ENCODE data around the gene NFE2L1. TPM values are rescaled to one million over a fixed set of nuclear protein-coding genes. Genes with fewer than 3 reads are reported as not detected.
"Not testable (repeated sequence)": the region's sequence is repeated elsewhere in the genome, so short reads cannot be mapped to it uniquely, and the experiment has no call there.

The NFE2L1 gene
- polyA plus RNA-seq, 1 experiment: 281 TPM

DNA sequence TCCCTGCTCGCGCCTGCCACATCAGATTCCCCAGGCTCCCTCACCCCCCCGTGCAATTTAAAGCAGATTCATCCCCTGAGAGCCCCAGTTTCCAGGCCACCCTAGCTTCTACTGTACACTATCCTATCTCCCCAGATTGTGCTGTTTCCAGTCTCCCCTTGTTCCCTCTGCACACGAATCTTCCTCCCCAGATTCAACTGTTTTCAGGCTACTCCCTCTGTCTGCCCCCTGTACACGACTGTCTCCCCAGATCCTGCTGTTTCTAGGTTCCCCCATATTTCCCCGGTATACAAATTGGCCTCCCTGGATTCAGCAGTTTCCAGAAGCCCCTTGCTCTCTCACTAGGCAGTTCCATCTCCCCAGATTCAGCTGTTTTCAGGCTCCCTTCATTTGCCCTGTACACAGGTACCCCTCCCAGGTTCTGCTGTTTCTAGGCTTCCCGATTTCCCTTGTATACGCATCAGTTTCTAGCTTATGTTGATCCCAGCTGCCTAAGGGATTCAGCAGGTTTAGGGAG lies 33.5 kb upstream of the NFE2L1 start:
- DNase-seq (ENCODE audit: low read depth): no peak
- CTCF ChIA-PET: interaction anchor here (0.8 to 14.2 kb wide), 7 partner anchors 11 to 173 kb away, joined by 3 to 575 read pairs (median 4); partner anchors contain the start of genes CDK5RAP3, PNPO, PRR15L and SCRN2
- Histone ChIP-seq H3K36me3 (ENCODE audit: control insufficient read depth, insufficient read depth, low read length) (no peaks in the 10 kb centered on the region), H3K4me3 (ENCODE audit: low read depth, low read length) (no peak overlapping the region), H3K27me3 (ENCODE audit: control insufficient read depth, insufficient read depth, low read length) (no peaks in the 10 kb centered on the region; the same call in 1 of the 2 replicates)
- TF ChIP-seq, protein P1, sequence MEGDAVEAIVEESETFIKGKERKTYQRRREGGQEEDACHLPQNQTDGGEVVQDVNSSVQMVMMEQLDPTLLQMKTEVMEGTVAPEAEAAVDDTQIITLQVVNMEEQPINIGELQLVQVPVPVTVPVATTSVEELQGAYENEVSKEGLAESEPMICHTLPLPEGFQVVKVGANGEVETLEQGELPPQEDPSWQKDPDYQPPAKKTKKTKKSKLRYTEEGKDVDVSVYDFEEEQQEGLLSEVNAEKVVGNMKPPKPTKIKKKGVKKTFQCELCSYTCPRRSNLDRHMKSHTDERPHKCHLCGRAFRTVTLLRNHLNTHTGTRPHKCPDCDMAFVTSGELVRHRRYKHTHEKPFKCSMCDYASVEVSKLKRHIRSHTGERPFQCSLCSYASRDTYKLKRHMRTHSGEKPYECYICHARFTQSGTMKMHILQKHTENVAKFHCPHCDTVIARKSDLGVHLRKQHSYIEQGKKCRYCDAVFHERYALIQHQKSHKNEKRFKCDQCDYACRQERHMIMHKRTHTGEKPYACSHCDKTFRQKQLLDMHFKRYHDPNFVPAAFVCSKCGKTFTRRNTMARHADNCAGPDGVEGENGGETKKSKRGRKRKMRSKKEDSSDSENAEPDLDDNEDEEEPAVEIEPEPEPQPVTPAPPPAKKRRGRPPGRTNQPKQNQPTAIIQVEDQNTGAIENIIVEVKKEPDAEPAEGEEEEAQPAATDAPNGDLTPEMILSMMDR (IDR thresholded peaks at IDR 0.05; ENCODE audit: insufficient read depth, low read depth, low read length): no peak
- POLR2A ChIA-PET: no interaction called here

DNA sequence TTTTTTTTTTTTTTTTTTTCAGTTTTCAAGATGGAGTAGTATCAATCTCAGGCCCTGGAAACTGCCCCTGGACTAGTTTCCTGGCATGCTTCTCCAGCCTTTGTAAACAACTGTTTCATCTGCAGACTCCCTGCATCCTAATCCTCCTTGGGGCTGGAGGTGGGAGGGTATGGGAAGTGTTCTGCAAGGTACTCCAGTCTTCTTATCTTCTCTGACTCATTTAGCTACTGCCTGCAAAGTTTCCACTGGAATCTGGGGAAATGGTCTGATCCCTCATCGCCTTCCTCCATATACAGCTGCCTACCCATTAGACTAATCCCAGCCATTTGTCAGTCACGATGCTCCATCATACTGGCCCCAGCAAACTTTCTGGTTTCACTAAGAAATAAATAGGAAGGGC lies 32.0 kb upstream of the NFE2L1 start:
- H3K27me3 ChIP-seq (ENCODE audit: control insufficient read depth, insufficient read depth, low read length): no peaks in the 10 kb centered on the region; the same call in 1 of the 2 replicates
- TF ChIP-seq, protein P1 (IDR thresholded peaks at IDR 0.05; ENCODE audit: insufficient read depth, low read depth, low read length): no peak
- ChIA-PET CTCF (interaction anchor here (3.5 to 14.2 kb wide), 3 partner anchors 34 to 175 kb away, joined by 19 to 575 read pairs (median 304); partner anchors contain the start of genes CDK5RAP3, PNPO, PRR15L and SCRN2), POLR2A (no interaction called here)
- no peaks in the 10 kb centered on the region for H3K36me3 ChIP-seq (ENCODE audit: control insufficient read depth, insufficient read depth, low read length)
- DNase-seq (ENCODE audit: low read depth): no peak
- no peak overlapping the region for H3K4me3 ChIP-seq (ENCODE audit: low read depth, low read length)

DNA sequence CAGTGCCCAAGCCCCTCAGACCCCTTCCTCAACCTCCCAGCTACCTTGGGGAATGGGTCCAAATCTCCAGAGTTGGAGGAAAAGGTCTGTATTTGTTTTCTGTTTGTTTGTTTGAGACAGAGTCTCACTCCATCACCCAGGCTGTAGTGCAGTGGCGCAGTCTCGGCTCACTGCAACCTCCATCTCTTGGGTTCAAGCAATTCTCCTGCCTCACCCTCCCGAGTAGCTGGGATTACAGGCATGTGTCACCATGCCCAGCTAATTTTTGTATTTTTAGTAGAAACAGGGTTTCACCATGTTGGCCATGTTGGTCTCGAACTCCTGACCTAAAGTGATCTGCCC lies 30.4 kb upstream of the NFE2L1 start:
- not testable (repeated sequence) for H3K27me3 ChIP-seq (ENCODE audit: control insufficient read depth, insufficient read depth, low read length); H3K36me3 ChIP-seq (ENCODE audit: control insufficient read depth, insufficient read depth, low read length); H3K4me3 ChIP-seq (ENCODE audit: low read depth, low read length); DNase-seq (ENCODE audit: low read depth)
- ChIA-PET POLR2A (interaction anchor here (0.7 kb wide), 1 partner anchor 59 kb away, joined by 3 read pairs; no protein-coding TSS in a partner anchor), CTCF (interaction anchor here (0.6 to 14.2 kb wide), 19 partner anchors 10 to 282 kb away, joined by 3 to 575 read pairs (median 4); partner anchors contain the start of genes CDK5RAP3, PNPO, PRR15L and SCRN2)

DNA sequence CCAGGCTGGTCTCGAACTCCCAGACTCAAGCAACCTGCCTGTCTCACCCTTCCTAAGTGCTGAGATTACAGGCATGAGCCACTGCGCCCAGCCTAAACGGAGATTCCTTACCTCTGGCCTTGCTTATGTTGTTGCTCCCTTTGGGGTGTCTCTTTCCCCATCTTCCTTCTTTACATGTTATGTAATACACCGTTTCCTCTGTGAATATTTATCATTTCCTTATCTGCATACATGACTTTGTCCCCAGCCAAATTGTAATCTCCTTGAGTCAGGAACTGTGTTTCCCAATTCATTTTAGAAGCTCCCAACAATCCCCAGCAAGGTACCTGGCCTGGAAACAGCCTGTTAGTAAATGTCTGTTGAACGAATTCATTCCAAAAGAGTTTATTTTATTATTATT lies 26.2 kb upstream of the NFE2L1 start:
- CTCF ChIA-PET: interaction anchor here (1.2 to 14.2 kb wide), 4 partner anchors 10 to 110 kb away, joined by 3 to 575 read pairs (median 156); partner anchors contain the start of genes CDK5RAP3, PNPO and PRR15L
- no peak for DNase-seq (ENCODE audit: low read depth)
- H3K27me3 ChIP-seq (ENCODE audit: control insufficient read depth, insufficient read depth, low read length): no peaks in the 10 kb centered on the region
- POLR2A ChIA-PET: interaction anchor here (0.6 kb wide), 1 partner anchor 14 kb away, joined by 4 read pairs; no protein-coding TSS in a partner anchor
- TF ChIP-seq, protein P1 (IDR thresholded peaks at IDR 0.05; ENCODE audit: insufficient read depth, low read depth, low read length): no peak
- no peak overlapping the region for H3K4me3 ChIP-seq (ENCODE audit: low read depth, low read length)
- no peaks in the 10 kb centered on the region for H3K36me3 ChIP-seq (ENCODE audit: control insufficient read depth, insufficient read depth, low read length)

DNA sequence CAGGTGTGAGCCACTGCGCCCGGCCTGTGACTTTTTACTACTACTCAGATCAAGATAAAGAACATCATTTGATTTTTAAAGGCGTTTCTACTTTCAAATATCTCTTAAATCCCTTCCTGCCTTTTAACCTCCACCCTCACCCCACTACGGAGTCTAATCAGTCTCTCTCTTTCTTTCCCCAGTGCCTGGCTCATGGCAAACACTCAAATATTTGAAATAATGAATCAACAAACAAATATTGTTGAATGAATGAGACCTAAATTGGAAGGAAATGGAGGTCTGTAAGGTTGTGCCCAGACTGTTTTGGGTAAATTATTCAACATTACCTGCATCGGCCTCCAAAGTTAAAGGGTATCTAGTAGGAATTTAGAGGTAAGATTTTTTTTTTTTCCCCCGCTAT lies 25.3 kb upstream of the NFE2L1 start:
- Histone ChIP-seq H3K27me3 (ENCODE audit: control insufficient read depth, insufficient read depth, low read length) (no peaks in the 10 kb centered on the region), H3K36me3 (ENCODE audit: control insufficient read depth, insufficient read depth, low read length) (no peaks in the 10 kb centered on the region), H3K4me3 (ENCODE audit: low read depth, low read length) (no peak overlapping the region)
- CTCF ChIA-PET: interaction anchor here (13.8 to 14.2 kb wide), 2 partner anchors 41 to 72 kb away, joined by 304 to 575 read pairs; partner anchors contain the start of genes CDK5RAP3, PNPO and PRR15L
- POLR2A ChIA-PET: no interaction called here
- no peak for DNase-seq (ENCODE audit: low read depth)
- TF ChIP-seq, protein P1 (IDR thresholded peaks at IDR 0.05; ENCODE audit: insufficient read depth, low read depth, low read length): no peak
